DMS79 (cell line): ENCODE results near the gene ABCE1.
"Not testable (repeated sequence)": the region's sequence is repeated elsewhere in the genome, so short reads cannot be mapped to it uniquely, and the experiment has no call there.

Source experiments
- DNase-seq: peaks from one replicate; lab custom pipeline; 2025; lab: John Stamatoyannopoulos, UW

The ABCE1 gene

DNA sequence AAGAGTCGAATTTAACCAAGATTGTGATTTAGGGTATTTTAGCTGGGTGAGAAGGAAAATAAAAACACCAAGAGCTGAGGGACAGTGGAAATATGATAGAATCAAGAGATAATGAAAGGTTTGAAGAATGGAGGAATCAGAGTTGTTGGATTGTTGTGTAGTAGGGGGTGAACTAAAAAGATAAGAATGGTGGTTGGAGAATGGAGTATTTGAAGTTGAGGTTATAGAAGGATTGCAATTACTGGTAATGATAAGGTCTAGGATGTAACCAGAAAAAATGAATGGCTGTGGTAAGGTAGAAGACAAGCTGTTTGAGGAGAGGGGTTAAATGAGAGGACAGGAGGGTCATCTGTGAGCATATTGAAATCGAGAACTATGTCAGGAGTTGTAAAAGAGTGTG lies 4.5 kb downstream of the ABCE1 start:
- DNase-seq = no peak

DNA sequence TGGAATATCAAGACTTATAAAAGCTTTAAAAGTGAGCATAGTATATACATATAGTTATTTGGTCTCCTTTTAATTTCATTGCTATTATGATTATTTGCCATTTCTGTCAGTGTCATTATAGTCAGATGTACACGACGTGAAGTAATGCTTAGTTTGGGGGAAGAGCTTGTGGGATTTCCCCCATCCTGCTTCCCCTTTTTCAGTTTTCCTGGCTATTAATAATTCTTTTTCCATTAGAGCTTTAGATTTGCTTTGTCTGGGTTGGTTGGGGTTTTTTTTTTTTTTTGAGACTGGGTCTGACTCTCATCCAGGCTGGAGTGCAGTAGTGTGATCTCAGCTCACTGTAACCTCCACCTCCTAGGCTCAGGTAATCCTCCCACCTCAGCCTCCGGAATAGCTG lies 5.4 kb downstream of the ABCE1 start:
- no peak for DNase-seq

DNA sequence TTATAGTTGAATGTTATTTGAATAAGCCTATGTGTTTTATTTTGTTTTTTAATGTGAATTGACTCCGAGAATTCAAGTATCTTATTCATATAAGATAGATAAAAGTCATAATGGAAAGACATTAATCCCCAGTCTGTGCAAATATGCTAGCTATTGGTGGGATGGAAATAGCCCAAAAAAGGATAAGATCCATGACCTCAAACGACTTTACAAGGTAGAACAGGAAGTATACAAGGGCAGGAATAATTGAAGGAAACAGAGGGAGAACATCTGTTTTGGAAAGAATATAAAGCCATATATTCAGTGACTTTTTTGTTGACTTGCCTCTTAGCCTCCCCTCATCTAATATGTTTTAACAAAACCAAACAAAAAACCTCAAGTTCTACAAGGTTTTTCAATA lies 9.0 kb downstream of the ABCE1 start:
- no peak for DNase-seq

- DNase-seq = no peak
Measured at GRCh38 chr4:145108128-145108527, 10.0 kb downstream of the ABCE1 start.

DNA sequence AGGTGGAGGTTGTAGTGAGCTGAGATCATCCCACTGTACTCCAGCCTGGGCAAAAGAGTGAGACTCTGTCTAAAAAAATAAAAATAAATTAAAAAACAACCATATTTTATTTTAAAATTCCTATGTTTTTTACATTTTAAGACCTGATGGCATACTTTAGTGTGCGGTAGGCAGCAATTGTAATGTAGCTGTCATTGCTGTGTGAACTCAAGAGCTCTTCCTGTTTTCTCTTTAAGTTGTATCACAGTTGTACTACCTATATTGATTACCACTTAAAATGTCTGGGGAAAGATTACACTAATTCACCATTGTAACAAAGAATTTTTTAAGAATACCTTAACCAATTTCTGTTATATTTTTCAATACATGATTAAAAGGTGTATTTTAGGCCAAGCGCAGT lies 27.3 kb downstream of the ABCE1 start:
- no peak for DNase-seq

- DNase-seq = no peak
Measured at GRCh38 chr4:145130130-145130529, 32.0 kb downstream of the ABCE1 start.

DNA sequence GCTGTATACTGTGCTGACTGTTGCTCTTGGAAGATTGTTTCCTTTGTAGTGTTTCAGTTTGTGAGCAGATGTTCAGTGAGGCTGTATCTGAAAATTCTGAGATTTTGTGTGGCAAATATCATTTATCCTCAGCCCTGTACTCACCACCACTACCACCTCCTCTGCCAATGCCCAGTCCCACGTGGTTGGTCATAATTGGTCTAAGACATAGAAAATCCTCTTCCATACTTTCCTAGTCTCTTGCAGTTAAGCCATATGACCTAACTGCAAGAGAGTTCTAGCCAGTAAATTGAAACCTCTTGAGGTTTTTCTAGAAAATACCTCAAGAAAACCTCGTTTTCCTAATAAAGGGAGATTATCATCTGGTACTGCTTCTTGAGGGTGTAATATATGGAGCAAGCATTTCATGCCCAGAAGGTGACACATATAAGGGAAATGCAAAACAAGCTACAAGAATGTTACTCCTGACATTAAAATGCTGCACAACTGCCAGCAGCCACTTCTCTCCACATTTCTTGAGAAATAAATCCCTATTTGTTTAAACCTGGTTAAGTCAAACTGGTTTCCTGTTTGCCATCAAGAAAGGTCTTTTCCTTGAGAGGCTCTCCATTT lies 32.8 kb downstream of the ABCE1 start:
- DNase-seq = no peak

- DNase-seq = no peak
Measured at GRCh38 chr4:145131848-145132247, 33.7 kb downstream of the ABCE1 start.

DNA sequence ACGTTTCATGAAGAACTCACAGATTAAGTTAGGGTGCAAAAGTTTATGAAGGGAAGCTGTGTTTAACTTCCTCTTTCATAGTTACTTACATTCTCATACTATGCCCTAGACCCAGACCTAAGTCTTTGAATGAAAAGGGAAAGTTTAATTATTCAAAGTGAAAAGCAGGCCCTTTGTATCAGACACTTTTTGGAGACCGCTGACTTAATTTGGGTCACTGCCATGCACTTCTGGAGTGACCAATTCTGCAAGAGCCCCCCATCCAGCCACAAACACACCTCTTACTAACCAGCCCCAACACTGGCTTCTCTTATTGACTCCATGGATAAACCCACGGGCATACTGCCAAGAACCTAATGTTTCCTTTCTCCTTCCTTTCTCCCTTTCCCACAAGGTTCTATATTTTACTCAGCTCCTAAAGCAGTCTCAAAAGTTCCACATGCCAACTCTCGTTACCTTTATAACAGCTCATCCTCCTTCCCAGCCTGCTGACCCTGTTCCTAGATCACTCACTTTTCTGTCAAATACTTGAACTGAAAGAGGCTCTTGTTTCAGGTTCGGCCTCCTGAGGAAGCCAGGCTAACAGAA lies 34.5 kb downstream of the ABCE1 start:
- DNase-seq = no peak

GRCh38 chr4:145136219-145136618 lies 38.1 kb downstream of the ABCE1 start:
- DNase-seq = not testable (repeated sequence)

- DNase-seq = no peak
Measured at GRCh38 chr4:145148980-145149379, 50.9 kb downstream of the ABCE1 start.

GRCh38 chr4:145153181-145153903 lies 55.2 kb downstream of the ABCE1 start:
- DNase-seq = no peak

- no peak for DNase-seq
Measured at GRCh38 chr4:145153904-145154298, 55.8 kb downstream of the ABCE1 start.

DNA sequence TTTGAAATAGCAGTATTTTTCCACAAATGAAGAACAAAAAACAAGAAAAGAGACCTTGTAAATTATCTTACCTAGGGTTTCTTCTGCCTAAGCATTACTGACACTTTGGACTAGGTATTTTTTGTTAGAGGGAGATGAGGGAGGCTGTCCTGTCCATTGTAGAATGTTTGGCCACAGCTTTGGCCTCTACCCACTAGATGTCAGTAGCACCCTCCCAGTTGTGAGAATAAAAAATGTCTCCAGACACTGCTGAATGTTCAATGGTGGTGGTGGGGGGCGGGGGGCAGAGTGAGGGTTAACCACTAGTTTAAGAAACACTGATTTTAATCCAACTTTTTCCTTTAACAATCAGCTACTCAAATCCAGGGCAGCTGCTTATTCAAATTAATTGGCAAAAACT lies 56.5 kb downstream of the ABCE1 start:
- DNase-seq = no peak

DNA sequence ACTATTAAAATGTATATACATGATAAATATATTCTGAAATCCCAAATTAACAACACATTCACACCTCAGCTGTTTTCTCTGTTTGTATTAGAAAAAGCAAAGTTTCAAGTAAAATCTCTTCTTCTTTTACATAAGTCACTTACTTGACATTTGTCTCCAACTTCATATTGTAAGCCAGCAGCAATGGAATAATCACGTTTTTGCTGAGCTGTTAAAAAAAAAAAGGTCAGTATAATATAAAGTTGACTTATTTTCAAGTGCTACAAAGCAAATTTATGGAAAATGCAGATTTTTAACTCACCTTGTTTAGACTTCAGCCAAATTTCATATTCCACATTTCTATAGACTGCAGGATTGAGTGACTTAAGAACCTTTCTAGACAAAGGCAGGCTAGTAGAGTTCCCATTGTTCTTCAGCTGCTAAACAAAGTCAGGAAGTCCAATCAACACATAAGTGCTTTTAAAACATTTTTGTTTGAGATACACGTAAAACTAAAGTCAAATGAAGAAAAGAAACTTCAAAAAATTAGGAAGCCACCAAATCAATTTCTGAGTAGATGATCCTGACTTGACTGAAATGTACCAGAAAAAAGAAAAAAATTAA lies 57.3 kb downstream of the ABCE1 start:
- no peak for DNase-seq

GRCh38 chr4:145156986-145157385 lies 58.9 kb downstream of the ABCE1 start:
- no peak for DNase-seq

- no peak for DNase-seq
Measured at GRCh38 chr4:145161549-145161948, 63.4 kb downstream of the ABCE1 start.

- no peak for DNase-seq
Measured at GRCh38 chr4:145167887-145168286, 69.8 kb downstream of the ABCE1 start.

DNA sequence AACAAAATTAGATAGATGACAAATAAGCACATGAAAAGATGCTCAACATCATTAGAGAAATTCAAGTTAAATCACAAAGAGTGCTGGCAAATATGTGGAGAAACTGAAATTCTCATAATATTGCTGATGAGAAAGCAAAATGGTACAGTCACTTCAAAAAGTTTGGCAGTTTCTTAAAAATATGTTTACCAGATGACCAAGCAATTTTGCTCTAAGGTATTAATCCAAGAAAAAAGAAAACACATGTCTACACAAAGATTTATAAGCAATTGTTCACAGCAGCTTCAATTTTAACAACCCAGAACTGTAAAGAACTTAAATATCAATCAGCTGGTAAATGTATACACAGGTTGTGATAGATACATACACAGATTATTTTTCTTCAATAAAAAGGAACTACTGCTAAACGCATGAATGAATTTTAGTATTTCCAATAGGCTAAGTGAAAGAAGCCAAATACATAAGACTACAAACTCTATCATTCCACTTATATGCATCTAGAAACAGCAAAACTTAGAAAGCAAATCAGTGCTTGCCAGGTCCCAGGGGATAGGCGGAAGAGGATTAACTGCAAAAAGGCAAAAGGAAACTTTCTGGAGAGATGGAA lies 70.6 kb downstream of the ABCE1 start:
- no peak for DNase-seq

DNA sequence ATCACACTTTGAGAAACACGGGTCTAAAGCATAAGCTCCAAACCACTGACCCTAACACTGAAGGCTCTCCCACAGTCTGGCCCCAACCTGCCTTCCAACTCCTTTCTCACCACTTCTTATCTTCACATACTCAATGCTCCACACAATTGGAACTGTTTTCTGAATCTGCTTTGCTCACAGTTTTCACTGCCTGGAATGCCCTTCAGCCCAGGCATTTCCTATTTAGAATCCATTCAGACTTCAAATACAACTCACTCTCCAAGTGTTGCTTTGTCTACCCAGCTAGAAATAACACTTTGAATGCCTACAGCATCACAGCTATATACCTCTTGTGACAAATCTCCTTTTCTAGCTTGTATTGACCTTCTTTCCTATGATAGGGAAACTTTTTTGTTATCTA lies 72.1 kb downstream of the ABCE1 start:
- no peak for DNase-seq

GRCh38 chr4:145171911-145172310 lies 73.8 kb downstream of the ABCE1 start:
- DNase-seq = no peak

DNA sequence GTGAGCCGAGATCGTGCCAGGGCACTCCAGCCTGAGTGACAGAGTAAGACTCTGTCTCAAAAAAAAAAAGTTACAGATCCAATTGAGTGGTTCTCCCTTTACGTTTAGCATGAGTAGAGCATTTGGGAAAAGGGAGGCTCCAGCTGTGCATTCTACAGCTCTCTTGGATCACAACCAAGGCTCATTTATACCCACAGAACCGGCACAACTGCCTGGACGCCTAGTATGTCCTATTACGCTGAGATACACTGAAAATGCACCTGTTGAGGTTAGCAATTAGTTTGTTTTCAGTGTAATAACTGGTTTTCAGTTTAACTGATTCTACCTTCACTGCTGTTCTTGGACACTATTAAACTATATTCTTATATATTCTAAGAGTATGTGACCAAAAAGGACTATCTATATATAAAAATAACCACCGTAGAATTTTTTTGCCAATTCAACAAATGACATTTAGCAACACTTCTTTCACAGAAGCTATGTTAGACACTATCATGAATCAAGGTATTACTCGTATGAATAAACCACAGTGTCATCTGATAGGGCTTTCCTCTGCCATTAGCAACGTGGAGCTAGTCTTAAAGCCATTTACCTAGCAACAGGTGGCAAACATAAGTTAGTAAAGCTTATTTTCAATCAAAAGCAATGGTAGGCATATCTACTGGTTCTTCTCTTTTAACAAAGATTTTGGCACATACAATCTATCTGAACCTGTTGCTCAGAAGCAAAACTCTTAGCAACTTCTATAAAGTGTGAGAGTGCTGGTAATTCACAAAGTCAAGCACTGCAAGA lies 78.7 kb downstream of the ABCE1 start:
- no peak for DNase-seq
